Kidney (tissue), 14 donors: ENCODE results near the gene ALDH3A2. TPM values are rescaled to one million over a fixed set of nuclear protein-coding genes. Genes with fewer than 3 reads are reported as not detected.

Source experiments
- DNase-seq, 5 donors: peaks; one replicate each; pipeline ENCODE4 v3.0.0-alpha.2; 2013 to 2020
- FAIRE-seq: peaks from 2 replicates; lab custom pipeline; 2012; peaks lifted over from hg19 to GRCh38; lab: Jason Lieb, UNC
- H3K27ac ChIP-seq, 2 donors: one replicate each; pipeline ENCODE4 v1.7.0; 2013; ENCODE audit warnings: low read depth in 2 of 2, low read length in 2 of 2, inconsistent platforms in 1 of 2
- H3K27me3 ChIP-seq: one replicate; pipeline ENCODE4 v1.7.1; 2013; ENCODE audit warnings: low read length, inconsistent platforms; ENCODE audit not compliant: control insufficient read depth, insufficient read depth
- H3K36me3 ChIP-seq, 3 donors: one replicate each; pipeline versions ENCODE4 v1.7.0 to v1.7.1; 2013; ENCODE audit warnings: low read length in 3 of 3, control low read depth in 1 of 3, inconsistent platforms in 1 of 3; ENCODE audit not compliant: insufficient read depth in 3 of 3, control insufficient read depth in 2 of 3
- H3K4me1 ChIP-seq, 3 donors: one replicate each; pipeline versions ENCODE4 v1.7.0 to v1.7.1; 2013; ENCODE audit warnings: low read length in 3 of 3, inconsistent platforms in 1 of 3, low read depth in 1 of 3; ENCODE audit not compliant: control insufficient read depth in 2 of 3, insufficient read depth in 2 of 3
- H3K4me3 ChIP-seq, 3 donors: one replicate each; pipeline versions ENCODE4 v1.7.0 to v1.8.1; 2013; ENCODE audit warnings: low read length in 3 of 3, control low read depth in 1 of 3, inconsistent platforms in 1 of 3
- H3K9ac ChIP-seq, 3 donors: one replicate each; pipeline versions ENCODE4 v1.7.0 to v1.7.1; 2013; ENCODE audit warnings: low read length in 3 of 3, control low read depth in 1 of 3, inconsistent platforms in 1 of 3
- H3K9me3 ChIP-seq, 3 donors: one replicate each; pipeline versions ENCODE4 v1.7.0 to v1.7.1; 2013; ENCODE audit warnings: low read length in 3 of 3, control low read depth in 1 of 3, inconsistent platforms in 1 of 3; ENCODE audit not compliant: control insufficient read depth in 2 of 3, insufficient read depth in 1 of 3
- intact Hi-C: fragments of 100-400 bp; cut with DNase I; formaldehyde crosslinking; loops from one replicate; pipeline ENCODE4 v1.11.1; 2022
- polyA plus RNA-seq: library from polyadenylated mRNA; stranded (reverse); fragments of 350-450 nt; fragmentation: Illumina TruSeq; extraction: RNeasy Lipid Tissue Mini Kit (QIAGEN cat#74804); gene quantifications from one replicate; pipeline ENCODE4 v1.2.3, GENCODE V29; 2014; ENCODE audit warnings: low read depth, low replicate concordance; ENCODE audit not compliant: insufficient read depth
- total RNA-seq: library from RNA; stranded (reverse); fragmentation: NEBNext Ultra II Directional; extraction: Animal tissue kit (Norgen Biotek cat#: 25700); gene quantifications from one replicate; pipeline ENCODE4 v1.2.1, GENCODE V29; 2021
- TF ChIP-seq, protein P1 (sequence below): IDR thresholded peaks from 3 replicates; pipeline ENCODE4 v1.5.1; 2012; ENCODE audit warnings: mild to moderate bottlenecking, moderate library complexity, borderline replicate concordance; ENCODE audit not compliant: insufficient read depth; ENCODE audit errors: extremely low read depth
- donor health status: control.
- donor health status: control.
- donor health status: control.
- donor health status: control.
- donor health status: control.
- donor health status: DM: yes; HTN: yes; CAD: no.
- donor health status: Normal renal cell carcinoma (clear cell type).

ALDH3A2 gene
- total and polyA plus RNA-seq, 2 donors from 2014 or later, result 75.0 to 87.7 TPM

DNA sequence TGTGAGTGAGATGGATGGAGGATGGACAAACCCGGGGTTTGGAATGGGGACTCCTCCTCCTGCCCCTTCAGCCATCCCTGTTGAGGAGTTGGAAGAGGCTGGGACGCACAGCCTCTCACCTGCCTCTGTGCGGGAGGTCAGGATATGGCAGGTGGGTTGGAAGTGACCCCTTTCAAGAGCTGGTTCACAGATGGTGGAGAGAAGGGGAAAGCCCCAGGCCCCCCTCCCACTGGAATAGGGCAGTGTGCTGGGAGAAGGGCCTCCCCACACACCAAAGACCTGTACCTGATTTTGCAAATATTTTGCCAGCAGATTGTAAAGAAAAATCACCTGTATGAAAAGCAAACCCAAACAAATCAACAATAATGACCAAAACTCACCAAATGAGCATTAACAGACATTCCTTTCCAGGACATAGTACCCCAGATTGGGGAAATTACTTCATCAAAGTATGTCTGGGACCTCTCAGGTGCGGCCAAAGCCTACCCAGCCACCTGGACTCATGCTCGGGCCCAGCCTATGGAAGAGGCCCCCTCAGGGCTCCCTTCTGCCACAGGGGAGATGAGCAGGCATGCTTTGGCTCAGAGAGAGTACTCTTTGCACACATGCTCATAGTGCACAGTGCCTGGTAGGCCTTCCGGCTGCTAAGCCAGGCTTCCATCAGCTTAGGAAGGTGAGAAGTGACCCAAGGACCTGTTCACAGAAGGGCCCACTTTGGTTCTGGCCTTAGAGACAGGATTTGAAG is 60.1 kb downstream of the ALDH3A2 start:
- TF ChIP-seq, protein P1, sequence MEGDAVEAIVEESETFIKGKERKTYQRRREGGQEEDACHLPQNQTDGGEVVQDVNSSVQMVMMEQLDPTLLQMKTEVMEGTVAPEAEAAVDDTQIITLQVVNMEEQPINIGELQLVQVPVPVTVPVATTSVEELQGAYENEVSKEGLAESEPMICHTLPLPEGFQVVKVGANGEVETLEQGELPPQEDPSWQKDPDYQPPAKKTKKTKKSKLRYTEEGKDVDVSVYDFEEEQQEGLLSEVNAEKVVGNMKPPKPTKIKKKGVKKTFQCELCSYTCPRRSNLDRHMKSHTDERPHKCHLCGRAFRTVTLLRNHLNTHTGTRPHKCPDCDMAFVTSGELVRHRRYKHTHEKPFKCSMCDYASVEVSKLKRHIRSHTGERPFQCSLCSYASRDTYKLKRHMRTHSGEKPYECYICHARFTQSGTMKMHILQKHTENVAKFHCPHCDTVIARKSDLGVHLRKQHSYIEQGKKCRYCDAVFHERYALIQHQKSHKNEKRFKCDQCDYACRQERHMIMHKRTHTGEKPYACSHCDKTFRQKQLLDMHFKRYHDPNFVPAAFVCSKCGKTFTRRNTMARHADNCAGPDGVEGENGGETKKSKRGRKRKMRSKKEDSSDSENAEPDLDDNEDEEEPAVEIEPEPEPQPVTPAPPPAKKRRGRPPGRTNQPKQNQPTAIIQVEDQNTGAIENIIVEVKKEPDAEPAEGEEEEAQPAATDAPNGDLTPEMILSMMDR, result no peak
- Histone ChIP-seq H3K36me3 (no peaks in the 10 kb centered on the region), H3K9me3 (no peaks in the 10 kb centered on the region), H3K4me3 (no peak overlapping the region), H3K27ac (no peak overlapping the region), H3K27me3 (no peaks in the 10 kb centered on the region), H3K4me1 (peaks cover 0 to 4% (median 3%) of the 10 kb centered on the region in 3 donors), H3K9ac (no peak overlapping the region)
- intact Hi-C loops, result no loop called here
- no peak for DNase-seq
- FAIRE-seq, result no peak

- Histone ChIP-seq H3K9me3 (no peaks in the 10 kb centered on the region), H3K27me3 (no peaks in the 10 kb centered on the region), H3K4me1 (peaks cover 0 to 2% (median 0%) of the 10 kb centered on the region in 3 donors), H3K9ac (no peak overlapping the region), H3K4me3 (no peak overlapping the region), H3K27ac (no peak overlapping the region), H3K36me3 (no peaks in the 10 kb centered on the region)
- DNase-seq (no peak), FAIRE-seq (no peak)
- TF ChIP-seq, protein P1, result no peak
- intact Hi-C loops, result no loop called here
Measured at GRCh38 chr17:19709841-19710240, 61.3 kb downstream of the ALDH3A2 start.

DNA sequence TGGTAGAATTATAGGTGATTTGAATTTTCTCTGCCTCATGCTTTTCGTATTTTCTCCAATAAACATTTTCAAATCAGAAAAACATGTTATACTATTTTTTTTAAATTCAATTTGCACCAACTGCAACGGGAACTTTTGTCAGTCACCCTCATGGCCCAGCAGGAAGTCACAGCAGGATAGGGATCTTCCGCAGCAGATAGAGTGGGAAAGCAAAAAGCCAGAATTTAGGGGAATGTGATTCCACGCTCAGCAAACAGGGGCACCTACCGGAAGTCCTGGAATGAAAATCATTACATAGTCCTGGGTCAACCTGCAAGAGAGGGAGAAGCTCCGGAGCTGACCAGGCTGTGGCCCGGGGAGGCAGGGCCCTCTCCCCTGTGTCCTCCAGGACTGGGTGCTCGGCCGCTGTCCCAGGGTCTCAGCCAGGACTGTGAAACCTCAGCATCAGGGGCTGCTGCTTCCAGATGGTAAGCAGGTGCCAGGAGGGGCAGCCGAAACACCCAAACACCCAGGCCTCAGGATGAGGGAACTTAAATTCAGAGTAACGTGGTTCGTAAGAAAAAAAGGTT is 64.0 kb downstream of the ALDH3A2 start:
- Histone ChIP-seq H3K27ac (no peak overlapping the region), H3K36me3 (no peaks in the 10 kb centered on the region), H3K9ac (no peak overlapping the region), H3K4me1 (peaks cover 0 to 17% (median 6%) of the 10 kb centered on the region in 3 donors), H3K9me3 (no peaks in the 10 kb centered on the region), H3K27me3 (no peaks in the 10 kb centered on the region), H3K4me3 (no peak overlapping the region)
- no peak for FAIRE-seq
- TF ChIP-seq, protein P1, result no peak
- intact Hi-C loops, result no loop called here
- no peak for DNase-seq
